HL-60 (cell line): ENCODE results near the gene RYR2.

Experiments
- DNase-seq, 2 experiments: peaks; one replicate each; pipeline ENCODE4 v3.0.0-alpha.2; 2010 to 2020; ENCODE audit warnings: low read depth in 1 of 2, low spot score in 1 of 2
- H3K27ac ChIP-seq: fragments of 250-450 bp; sonication (Bioruptor Pico); replicated peaks from 2 replicates; pipeline ENCODE4 v1.5.1; 2020; ENCODE audit warnings: mild to moderate bottlenecking, moderate library complexity
- H3K27me3 ChIP-seq: fragments of 250-450 bp; sonication (Bioruptor Pico); 2 replicates; pipeline ENCODE4 v1.5.1; 2021; ENCODE audit warnings: mild to moderate bottlenecking, moderate library complexity; ENCODE audit not compliant: insufficient read depth, poor library complexity, severe bottlenecking
- H3K4me3 ChIP-seq: replicated peaks from 2 replicates; pipeline ENCODE4 v1.5.1; 2011; ENCODE audit warnings: mild to moderate bottlenecking, control low read depth, low read length; ENCODE audit not compliant: insufficient read depth
- GABPA ChIP-seq: IDR thresholded peaks from 2 replicates; pipeline ENCODE4 v1.6.1; 2012; ENCODE audit warnings: low read depth
- POLR2AphosphoS5 ChIP-seq: IDR thresholded peaks from 2 replicates; pipeline ENCODE4 v1.6.1; 2012; ENCODE audit warnings: low read depth
- SPI1 ChIP-seq: IDR thresholded peaks from 2 replicates; pipeline ENCODE4 v1.6.1; 2012; ENCODE audit warnings: low read depth, mild to moderate bottlenecking, borderline replicate concordance
- TF ChIP-seq, protein P1 (sequence below): IDR thresholded peaks from one replicate; pipeline ENCODE4 v1.5.1; 2011; ENCODE audit warnings: low read length, control low read depth, inconsistent platforms; ENCODE audit not compliant: insufficient read depth
- TF ChIP-seq, protein P2 (sequence below): IDR thresholded peaks from 2 replicates; pipeline ENCODE4 v1.6.1; 2012; ENCODE audit warnings: low read depth; ENCODE audit not compliant: insufficient replicate concordance

The RYR2 gene

DNA sequence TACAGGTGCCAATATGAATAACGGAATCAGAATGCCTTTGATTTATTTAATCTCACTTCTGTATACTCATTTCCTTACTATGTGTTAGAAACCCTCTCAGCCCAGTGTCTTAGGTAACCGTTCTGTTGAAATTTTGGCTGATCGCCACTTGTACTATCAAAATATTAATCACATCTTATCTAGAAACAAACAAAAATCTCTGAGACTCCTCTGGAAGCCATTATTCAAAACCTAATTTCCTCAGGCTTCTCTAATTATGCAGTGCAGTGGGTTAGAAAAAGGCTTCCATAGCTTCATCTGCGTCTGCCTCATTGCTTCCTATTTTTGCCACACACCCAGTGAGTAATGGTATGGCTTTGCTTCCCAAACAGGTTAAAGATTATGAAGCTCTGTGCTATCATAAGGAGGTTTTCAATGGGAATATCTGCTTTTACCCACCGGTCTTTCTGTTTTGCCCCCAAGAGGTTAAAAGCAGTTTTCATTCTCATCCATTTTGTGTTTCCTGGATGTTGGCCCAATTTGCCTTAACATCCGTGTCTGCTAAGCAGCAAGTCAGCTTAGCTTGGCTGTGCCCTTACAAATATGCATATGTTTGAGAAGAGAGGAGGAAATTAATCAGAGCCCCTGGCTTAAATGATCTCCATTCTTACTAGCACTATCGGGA lies 129.6 kb downstream of the RYR2 start:
- H3K4me3 ChIP-seq = no peak overlapping the region
- DNase-seq = no peak
- TF ChIP-seq, protein P1, sequence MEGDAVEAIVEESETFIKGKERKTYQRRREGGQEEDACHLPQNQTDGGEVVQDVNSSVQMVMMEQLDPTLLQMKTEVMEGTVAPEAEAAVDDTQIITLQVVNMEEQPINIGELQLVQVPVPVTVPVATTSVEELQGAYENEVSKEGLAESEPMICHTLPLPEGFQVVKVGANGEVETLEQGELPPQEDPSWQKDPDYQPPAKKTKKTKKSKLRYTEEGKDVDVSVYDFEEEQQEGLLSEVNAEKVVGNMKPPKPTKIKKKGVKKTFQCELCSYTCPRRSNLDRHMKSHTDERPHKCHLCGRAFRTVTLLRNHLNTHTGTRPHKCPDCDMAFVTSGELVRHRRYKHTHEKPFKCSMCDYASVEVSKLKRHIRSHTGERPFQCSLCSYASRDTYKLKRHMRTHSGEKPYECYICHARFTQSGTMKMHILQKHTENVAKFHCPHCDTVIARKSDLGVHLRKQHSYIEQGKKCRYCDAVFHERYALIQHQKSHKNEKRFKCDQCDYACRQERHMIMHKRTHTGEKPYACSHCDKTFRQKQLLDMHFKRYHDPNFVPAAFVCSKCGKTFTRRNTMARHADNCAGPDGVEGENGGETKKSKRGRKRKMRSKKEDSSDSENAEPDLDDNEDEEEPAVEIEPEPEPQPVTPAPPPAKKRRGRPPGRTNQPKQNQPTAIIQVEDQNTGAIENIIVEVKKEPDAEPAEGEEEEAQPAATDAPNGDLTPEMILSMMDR = no peak
- TF ChIP-seq, protein P2, sequence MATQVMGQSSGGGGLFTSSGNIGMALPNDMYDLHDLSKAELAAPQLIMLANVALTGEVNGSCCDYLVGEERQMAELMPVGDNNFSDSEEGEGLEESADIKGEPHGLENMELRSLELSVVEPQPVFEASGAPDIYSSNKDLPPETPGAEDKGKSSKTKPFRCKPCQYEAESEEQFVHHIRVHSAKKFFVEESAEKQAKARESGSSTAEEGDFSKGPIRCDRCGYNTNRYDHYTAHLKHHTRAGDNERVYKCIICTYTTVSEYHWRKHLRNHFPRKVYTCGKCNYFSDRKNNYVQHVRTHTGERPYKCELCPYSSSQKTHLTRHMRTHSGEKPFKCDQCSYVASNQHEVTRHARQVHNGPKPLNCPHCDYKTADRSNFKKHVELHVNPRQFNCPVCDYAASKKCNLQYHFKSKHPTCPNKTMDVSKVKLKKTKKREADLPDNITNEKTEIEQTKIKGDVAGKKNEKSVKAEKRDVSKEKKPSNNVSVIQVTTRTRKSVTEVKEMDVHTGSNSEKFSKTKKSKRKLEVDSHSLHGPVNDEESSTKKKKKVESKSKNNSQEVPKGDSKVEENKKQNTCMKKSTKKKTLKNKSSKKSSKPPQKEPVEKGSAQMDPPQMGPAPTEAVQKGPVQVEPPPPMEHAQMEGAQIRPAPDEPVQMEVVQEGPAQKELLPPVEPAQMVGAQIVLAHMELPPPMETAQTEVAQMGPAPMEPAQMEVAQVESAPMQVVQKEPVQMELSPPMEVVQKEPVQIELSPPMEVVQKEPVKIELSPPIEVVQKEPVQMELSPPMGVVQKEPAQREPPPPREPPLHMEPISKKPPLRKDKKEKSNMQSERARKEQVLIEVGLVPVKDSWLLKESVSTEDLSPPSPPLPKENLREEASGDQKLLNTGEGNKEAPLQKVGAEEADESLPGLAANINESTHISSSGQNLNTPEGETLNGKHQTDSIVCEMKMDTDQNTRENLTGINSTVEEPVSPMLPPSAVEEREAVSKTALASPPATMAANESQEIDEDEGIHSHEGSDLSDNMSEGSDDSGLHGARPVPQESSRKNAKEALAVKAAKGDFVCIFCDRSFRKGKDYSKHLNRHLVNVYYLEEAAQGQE = no peak
- TF ChIP-seq POLR2AphosphoS5 (no peak), GABPA (no peak), SPI1 (no peak)
- no peak overlapping the region for H3K27ac ChIP-seq
- H3K27me3 ChIP-seq = no peaks in the 10 kb centered on the region

DNA sequence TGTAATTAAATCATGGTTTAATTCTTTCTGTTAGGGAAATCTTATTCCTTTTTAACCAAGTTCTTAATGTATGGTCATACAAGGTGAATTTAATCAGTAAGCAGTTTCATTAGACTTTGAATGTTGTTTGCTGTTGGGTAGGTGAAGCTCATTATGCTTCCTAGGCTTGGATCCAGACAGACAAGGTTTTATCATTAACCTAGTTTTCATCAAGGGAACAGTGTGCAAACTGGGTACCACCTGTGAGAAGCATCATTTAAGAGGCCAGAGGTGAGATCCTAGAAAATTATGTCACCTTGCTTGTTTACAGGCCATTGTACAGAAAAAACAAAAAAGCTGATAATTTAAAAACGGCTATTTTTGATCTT lies 130.1 kb downstream of the RYR2 start:
- H3K4me3 ChIP-seq = no peak overlapping the region
- DNase-seq = no peak
- H3K27ac ChIP-seq = no peak overlapping the region
- H3K27me3 ChIP-seq = no peaks in the 10 kb centered on the region
- TF ChIP-seq SPI1 (no peak), POLR2AphosphoS5 (no peak), GABPA (no peak)
- TF ChIP-seq, protein P1 = no peak
- TF ChIP-seq, protein P2 = no peak

- Histone ChIP-seq H3K27ac (no peak overlapping the region), H3K4me3 (no peak overlapping the region), H3K27me3 (no peaks in the 10 kb centered on the region)
- TF ChIP-seq, protein P2 = no peak
- TF ChIP-seq SPI1 (no peak), GABPA (no peak), POLR2AphosphoS5 (no peak)
- TF ChIP-seq, protein P1 = no peak
- DNase-seq = no peak
These were observed 137.5 kb downstream of the RYR2 start for GRCh38 chr1:237179503-237179902.
